DMS53 treated with DMSO at 0.1 percent for 48 hours (cell line): ENCODE results near the gene ZNF438.
"Not testable (repeated sequence)": the region's sequence is repeated elsewhere in the genome, so short reads cannot be mapped to it uniquely, and the experiment has no call there.

Source experiments
- DNase-seq: peaks from one replicate; lab custom pipeline; 2025; ENCODE audit not compliant: unreplicated experiment; lab: John Stamatoyannopoulos, UW

The ZNF438 gene

GRCh38 chr10:31055573-31056251 lies 24.0 kb upstream of the ZNF438 start:
- DNase-seq = no peak

- DNase-seq = no peak
Measured at GRCh38 chr10:31051703-31052102, 20.0 kb upstream of the ZNF438 start.

GRCh38 chr10:31042670-31043069 lies 11.0 kb upstream of the ZNF438 start:
- no peak for DNase-seq

- DNase-seq = no peak
Measured at GRCh38 chr10:31041011-31041410, 9.3 kb upstream of the ZNF438 start.

GRCh38 chr10:31039006-31039405 lies 7.3 kb upstream of the ZNF438 start:
- DNase-seq = not testable (repeated sequence)

GRCh38 chr10:31037749-31038148 lies 6.1 kb upstream of the ZNF438 start:
- no peak for DNase-seq

- DNase-seq = no peak
Measured at GRCh38 chr10:31036209-31036608, 4.5 kb upstream of the ZNF438 start.

- DNase-seq = no peak
Measured at GRCh38 chr10:31035266-31035798, 3.7 kb upstream of the ZNF438 start.

GRCh38 chr10:31034098-31034909 lies 2.6 kb upstream of the ZNF438 start:
- DNase-seq = no peak

GRCh38 chr10:31033147-31033546 lies 1.5 kb upstream of the ZNF438 start:
- no peak for DNase-seq

GRCh38 chr10:31032258-31033132 lies 830 bp upstream of the ZNF438 start:
- DNase-seq = peak; percentile 82

GRCh38 chr10:31031205-31031557 lies 484 bp downstream of the ZNF438 start:
- no peak for DNase-seq

GRCh38 chr10:31030800-31031199 lies 865 bp downstream of the ZNF438 start:
- DNase-seq = no peak

- DNase-seq = no peak
Measured at GRCh38 chr10:31030260-31030659, 1.4 kb downstream of the ZNF438 start.

GRCh38 chr10:31028081-31028480 lies 3.6 kb downstream of the ZNF438 start:
- no peak for DNase-seq

- not testable (repeated sequence) for DNase-seq
Measured at GRCh38 chr10:31026279-31026678, 5.4 kb downstream of the ZNF438 start.

- DNase-seq = no peak
Measured at GRCh38 chr10:31025142-31025541, 6.5 kb downstream of the ZNF438 start.

GRCh38 chr10:31023558-31023957 lies 8.1 kb downstream of the ZNF438 start:
- DNase-seq = no peak

- no peak for DNase-seq
Measured at GRCh38 chr10:31020209-31020608, 11.5 kb downstream of the ZNF438 start.

GRCh38 chr10:31018962-31019361 lies 12.7 kb downstream of the ZNF438 start:
- DNase-seq = no peak

GRCh38 chr10:31018356-31018750 lies 13.3 kb downstream of the ZNF438 start:
- DNase-seq = no peak
